ENCODE data around the gene OAS1. TPM values are rescaled to one million over a fixed set of nuclear protein-coding genes. Genes with fewer than 3 reads are reported as not detected.

OAS1 gene
- total and polyA plus RNA-seq, 9 of the 15 experiments (the other 6 are each of a cell fraction or from before 2014, with no cell fraction given), result 0.06 to 0.25 TPM; not detected in 7

GRCh38 chr12:112876506-112876905 lies 30.3 kb upstream of the OAS1 start:
- Histone ChIP-seq H3K9me3 (replicated peaks; ENCODE audit: control insufficient read depth, insufficient read depth, low read depth, low read length) (no peaks in the 10 kb centered on the region), H3K27me3 (ENCODE audit: control insufficient read depth in 2 of 2, insufficient read depth in 2 of 2, low read length in 2 of 2) (peaks cover 4 to 21% of the 10 kb centered on the region in 2 experiments; a peak in 3 of 5 replicates), H3K79me2 (ENCODE audit: control insufficient read depth, insufficient read depth, low read length) (no peaks in the 10 kb centered on the region), H3K27ac (ENCODE audit: extremely low read depth, low read depth, low read length) (no peak overlapping the region), H3K9me1 (ENCODE audit: control insufficient read depth, insufficient read depth, low read length) (no peaks in the 10 kb centered on the region), H3K4me3 (no peak overlapping the region), H3K4me1 (replicated peaks in 1 of 2; ENCODE audit: control insufficient read depth in 2 of 2, insufficient read depth in 2 of 2, low read length in 2 of 2) (no peaks in the 10 kb centered on the region), H3K4me2 (ENCODE audit: insufficient read depth, low read length) (no peak overlapping the region), H3K9ac (ENCODE audit: insufficient read depth in 1 of 2, low read depth in 2 of 2, low read length in 2 of 2) (no peak overlapping the region), H3K36me3 (ENCODE audit: control insufficient read depth, insufficient read depth, low read length) (no peaks in the 10 kb centered on the region), H2AFZ (ENCODE audit: low read depth, low read length) (no peak overlapping the region), H4K20me1 (replicated peaks; ENCODE audit: control insufficient read depth, insufficient read depth, low read length) (0 out of 2 replicates have a peak, but pooled peaks cover 5% of the 10 kb centered on the region)
- intact Hi-C loops (cut with micrococcal nuclease), result no loop called here
- no peak for ATAC-seq
- in situ Hi-C loops (cut with MboI), result no loop called here
- no peak for DNase-seq (ENCODE audit: extremely low read depth in 1 of 4, low spot score in 3 of 4)
- WGBS (ENCODE audit: insufficient coverage, low coverage, missing lambda C conversion rate), result 2% methylated on average over 9 of the region's 11 CpGs
- BruUV-seq (replicated peaks), result no TSS peak
- ChIA-PET POLR2A (no interaction called here), CTCF (ENCODE audit: low intra/inter-chr PET ratio) (no interaction called here)
- FAIRE-seq, result no peak
- TF ChIP-seq KLF16 (IDR thresholded peaks at IDR 0.05), result no peak
- no peak for TF ChIP-seq HDAC6 (IDR thresholded peaks at IDR 0.05; ENCODE audit: low read depth, low read length)
- no peak for TF ChIP-seq POLR2G (IDR thresholded peaks at IDR 0.05; ENCODE audit: low read depth, low read length)
- no peak for TF ChIP-seq EP300 (IDR thresholded peaks at IDR 0.05; ENCODE audit: low read length)
- TF ChIP-seq BRCA1 (IDR thresholded peaks at IDR 0.05), result no peak
- TF ChIP-seq BRCA1 (CRISPR knock-in tag; IDR thresholded peaks at IDR 0.05), result no peak
- TF ChIP-seq ZNF764 (CRISPR knock-in tag; IDR thresholded peaks at IDR 0.05; ENCODE audit: low read depth), result no peak
- no peak for TF ChIP-seq ZNF583 (CRISPR knock-in tag; IDR thresholded peaks at IDR 0.05)
- TF ChIP-seq STAG1 (CRISPR knock-in tag; IDR thresholded peaks at IDR 0.05; ENCODE audit: borderline replicate concordance), result no peak
- no peak for TF ChIP-seq EZH2 (IDR thresholded peaks at IDR 0.05; ENCODE audit: borderline replicate concordance, low read depth, low read length)
